ENCODE measurements around the gene TNIK. TPM values are rescaled to one million over a fixed set of nuclear protein-coding genes. Genes with fewer than 3 reads are reported as not detected.

Gene TNIK
- total and polyA plus RNA-seq, 2 of the 4 experiments (the other 2 are of a cell fraction), result 3.4 to 6.3 TPM

GRCh38 chr3:171126478-171127209 is 333.6 kb downstream of the TNIK start:
- no peak overlapping the region for H3K4me2 ChIP-seq (ENCODE audit: low read depth, low read length)
- no peak overlapping the region for H3K4me3 ChIP-seq (ENCODE audit: insufficient read depth, low read depth, low read length)
- no peaks in the 10 kb centered on the region for H3K27me3 ChIP-seq (ENCODE audit: control insufficient read depth, insufficient read depth, low read length)
- no peak overlapping the region for H2BK20ac ChIP-seq (ENCODE audit: low read depth, low read length)
- no peak overlapping the region for H3K27ac ChIP-seq (ENCODE audit: insufficient read depth, low read length)
- H2AK9ac ChIP-seq (replicated peaks; ENCODE audit: low read depth, low read length, poor library complexity), result no peak overlapping the region
- peaks cover 3% of the 10 kb centered on the region for H3K4me1 ChIP-seq (ENCODE audit: control insufficient read depth, insufficient read depth, low read length)
- in situ Hi-C loops (cut with MboI; ENCODE audit: low sequenced_read_pairs), result no loop called here
- H3K23ac ChIP-seq (ENCODE audit: low read depth, low read length), result no peak overlapping the region
- H3K36me3 ChIP-seq (ENCODE audit: control insufficient read depth, insufficient read depth, low read length), result peaks cover 4% of the 10 kb centered on the region; the same call in 1 of the 2 replicates
- TF ChIP-seq CHD1 (IDR thresholded peaks at IDR 0.05; ENCODE audit: low read depth, low read length) (no peak), SMC3 (IDR thresholded peaks at IDR 0.05; ENCODE audit: low read depth, low read length) (no peak), BHLHE40 (IDR thresholded peaks at IDR 0.05; ENCODE audit: low read depth, low read length) (no peak), MAZ (IDR thresholded peaks at IDR 0.05; ENCODE audit: borderline replicate concordance, low read depth, low read length) (no peak), NFE2L2 (IDR thresholded peaks at IDR 0.05; ENCODE audit: low read depth, low read length) (no peak), POLR2A (IDR thresholded peaks at IDR 0.05; ENCODE audit: low read depth, low read length) (no peak), MXI1 (IDR thresholded peaks at IDR 0.05; ENCODE audit: borderline replicate concordance, low read depth, low read length) (no peak), RCOR1 (IDR thresholded peaks at IDR 0.05; ENCODE audit: insufficient replicate concordance, low read length) (no peak)
- no peak overlapping the region for H2BK15ac ChIP-seq (ENCODE audit: low read depth, low read length)
- H3K14ac ChIP-seq (replicated peaks; ENCODE audit: low read depth, low read length), result no peak overlapping the region
- ChIA-PET CTCF (no interaction called here), POLR2A (ENCODE audit: unreplicated experiment) (no interaction called here)
- H3K9me1 ChIP-seq (ENCODE audit: insufficient read depth, low read length), result no peaks in the 10 kb centered on the region
- 90% methylated on average over 2 of the region's 7 CpGs; no CpG with 5 or more reads in 1 of the 2 experiments for WGBS, 2 experiments (ENCODE audit: extremely low coverage in 2 of 2, insufficient read length in 1 of 2)
- intact Hi-C loops (cut with micrococcal nuclease), result no loop called here
- H3K4ac ChIP-seq (ENCODE audit: low read depth, low read length), result no peak overlapping the region
- BruUV-seq (replicated peaks), result no TSS peak
- H3K9ac ChIP-seq (ENCODE audit: low read depth, low read length), result no peak overlapping the region
- H3K18ac ChIP-seq (ENCODE audit: low read depth, low read length), result no peak overlapping the region
- H2AK5ac ChIP-seq (ENCODE audit: low read depth, low read length), result no peak overlapping the region
- H3K56ac ChIP-seq (ENCODE audit: extremely low read depth, insufficient read depth, low read length), result no peak overlapping the region
- H4K8ac ChIP-seq (ENCODE audit: low read depth in 2 of 2, low read length in 2 of 2), result no peak overlapping the region
- no peaks in the 10 kb centered on the region for H3K9me3 ChIP-seq (ENCODE audit: control insufficient read depth, insufficient read depth, low read length)
- H2BK5ac ChIP-seq (ENCODE audit: low read depth, low read length, poor library complexity, severe bottlenecking), result no peak overlapping the region
- DNase-seq, result no peak
- no peak overlapping the region for H2AFZ ChIP-seq (replicated peaks; ENCODE audit: low read length, poor library complexity)
- ATAC-seq (ENCODE audit: low read depth), result no peak
- no peaks in the 10 kb centered on the region for H3K79me1 ChIP-seq (ENCODE audit: low read depth in 1 of 2, low read length in 2 of 2)
- no peak overlapping the region for H4K91ac ChIP-seq (ENCODE audit: insufficient read depth, low read depth, low read length)
- no peak overlapping the region for H4K5ac ChIP-seq (ENCODE audit: low read depth, low read length)
- dilution Hi-C loops (cut with HindIII; ENCODE audit: low sequenced_read_pairs, unreplicated experiment), result no loop called here
- no peaks in the 10 kb centered on the region for H4K20me1 ChIP-seq (ENCODE audit: insufficient read depth, low read length)
- H2BK120ac ChIP-seq (ENCODE audit: low read depth, low read length), result no peak overlapping the region

Measured in IMR-90 (cell line).